Measurements from ENCODE around the gene GREM2.

The GREM2 gene

DNA sequence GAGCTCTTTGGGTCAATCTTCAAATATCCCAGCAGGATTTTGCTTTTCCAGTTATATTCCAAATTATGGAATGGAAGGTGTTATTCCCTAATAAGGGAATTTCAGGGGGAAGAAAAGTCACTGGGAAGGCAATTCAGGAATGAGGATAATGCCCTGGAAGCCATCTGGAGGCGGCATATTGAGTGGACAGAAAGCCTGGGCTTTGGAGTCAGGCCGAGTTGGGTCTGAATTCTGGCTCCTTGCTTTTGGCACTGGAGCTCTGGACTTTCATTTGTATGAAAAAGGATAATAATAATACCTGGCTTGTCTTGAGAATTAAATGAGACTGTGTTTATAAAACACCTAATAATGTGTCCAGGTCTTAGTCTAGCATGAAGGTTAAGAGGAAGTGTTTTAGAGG is 16.5 kb downstream of the GREM2 start:
- TF ChIP-seq TAF1 (IDR thresholded peaks at IDR 0.05; ENCODE audit: low read depth), result no peak
- TF ChIP-seq TCF12 (IDR thresholded peaks at IDR 0.05; ENCODE audit: low read depth), result no peak
- TF ChIP-seq NFIC (IDR thresholded peaks at IDR 0.05), result no peak
- no peak for TF ChIP-seq ZBTB7A (IDR thresholded peaks at IDR 0.05; ENCODE audit: low read depth)
- no peak for TF ChIP-seq EGR1 (IDR thresholded peaks at IDR 0.05)
- no peak for TF ChIP-seq CREB1 (IDR thresholded peaks at IDR 0.05; ENCODE audit: low read depth)
- TF ChIP-seq, protein P1, sequence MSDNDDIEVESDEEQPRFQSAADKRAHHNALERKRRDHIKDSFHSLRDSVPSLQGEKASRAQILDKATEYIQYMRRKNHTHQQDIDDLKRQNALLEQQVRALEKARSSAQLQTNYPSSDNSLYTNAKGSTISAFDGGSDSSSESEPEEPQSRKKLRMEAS (IDR thresholded peaks at IDR 0.05), result no peak
- no peak for TF ChIP-seq CEBPB (IDR thresholded peaks at IDR 0.05)

DNA sequence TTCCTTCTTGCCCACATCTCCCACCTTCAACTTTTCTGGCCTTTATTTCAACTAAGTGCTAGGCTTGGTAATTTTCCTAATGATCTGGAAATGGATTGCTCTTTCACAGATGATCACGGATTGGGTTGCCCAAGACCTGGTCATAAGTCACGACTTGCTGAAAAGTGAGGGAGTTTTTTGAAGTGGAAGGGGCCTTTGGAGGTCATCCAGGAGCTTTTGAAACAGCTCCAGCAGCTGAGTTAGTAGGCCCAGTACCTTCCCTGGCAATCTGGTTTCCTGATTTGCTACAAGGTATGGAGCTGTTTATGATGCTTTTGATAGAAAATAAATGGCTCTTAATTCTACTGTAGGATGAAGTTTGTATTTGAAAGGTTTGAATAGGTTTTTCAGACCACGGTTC is 20.4 kb downstream of the GREM2 start:
- TF ChIP-seq ZBTB7A (IDR thresholded peaks at IDR 0.05; ENCODE audit: low read depth), result no peak
- no peak for TF ChIP-seq YY1 (IDR thresholded peaks at IDR 0.05; ENCODE audit: low read depth)
- TF ChIP-seq EP300 (IDR thresholded peaks at IDR 0.05; ENCODE audit: borderline replicate concordance), result no peak
- no peak for TF ChIP-seq TCF12 (IDR thresholded peaks at IDR 0.05; ENCODE audit: low read depth)
- TF ChIP-seq TAF1 (IDR thresholded peaks at IDR 0.05; ENCODE audit: low read depth), result no peak
- TF ChIP-seq, protein P2, sequence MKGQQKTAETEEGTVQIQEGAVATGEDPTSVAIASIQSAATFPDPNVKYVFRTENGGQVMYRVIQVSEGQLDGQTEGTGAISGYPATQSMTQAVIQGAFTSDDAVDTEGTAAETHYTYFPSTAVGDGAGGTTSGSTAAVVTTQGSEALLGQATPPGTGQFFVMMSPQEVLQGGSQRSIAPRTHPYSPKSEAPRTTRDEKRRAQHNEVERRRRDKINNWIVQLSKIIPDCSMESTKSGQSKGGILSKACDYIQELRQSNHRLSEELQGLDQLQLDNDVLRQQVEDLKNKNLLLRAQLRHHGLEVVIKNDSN (IDR thresholded peaks at IDR 0.05), result no peak
- TF ChIP-seq EGR1 (IDR thresholded peaks at IDR 0.05), result no peak
- TF ChIP-seq, protein P3, sequence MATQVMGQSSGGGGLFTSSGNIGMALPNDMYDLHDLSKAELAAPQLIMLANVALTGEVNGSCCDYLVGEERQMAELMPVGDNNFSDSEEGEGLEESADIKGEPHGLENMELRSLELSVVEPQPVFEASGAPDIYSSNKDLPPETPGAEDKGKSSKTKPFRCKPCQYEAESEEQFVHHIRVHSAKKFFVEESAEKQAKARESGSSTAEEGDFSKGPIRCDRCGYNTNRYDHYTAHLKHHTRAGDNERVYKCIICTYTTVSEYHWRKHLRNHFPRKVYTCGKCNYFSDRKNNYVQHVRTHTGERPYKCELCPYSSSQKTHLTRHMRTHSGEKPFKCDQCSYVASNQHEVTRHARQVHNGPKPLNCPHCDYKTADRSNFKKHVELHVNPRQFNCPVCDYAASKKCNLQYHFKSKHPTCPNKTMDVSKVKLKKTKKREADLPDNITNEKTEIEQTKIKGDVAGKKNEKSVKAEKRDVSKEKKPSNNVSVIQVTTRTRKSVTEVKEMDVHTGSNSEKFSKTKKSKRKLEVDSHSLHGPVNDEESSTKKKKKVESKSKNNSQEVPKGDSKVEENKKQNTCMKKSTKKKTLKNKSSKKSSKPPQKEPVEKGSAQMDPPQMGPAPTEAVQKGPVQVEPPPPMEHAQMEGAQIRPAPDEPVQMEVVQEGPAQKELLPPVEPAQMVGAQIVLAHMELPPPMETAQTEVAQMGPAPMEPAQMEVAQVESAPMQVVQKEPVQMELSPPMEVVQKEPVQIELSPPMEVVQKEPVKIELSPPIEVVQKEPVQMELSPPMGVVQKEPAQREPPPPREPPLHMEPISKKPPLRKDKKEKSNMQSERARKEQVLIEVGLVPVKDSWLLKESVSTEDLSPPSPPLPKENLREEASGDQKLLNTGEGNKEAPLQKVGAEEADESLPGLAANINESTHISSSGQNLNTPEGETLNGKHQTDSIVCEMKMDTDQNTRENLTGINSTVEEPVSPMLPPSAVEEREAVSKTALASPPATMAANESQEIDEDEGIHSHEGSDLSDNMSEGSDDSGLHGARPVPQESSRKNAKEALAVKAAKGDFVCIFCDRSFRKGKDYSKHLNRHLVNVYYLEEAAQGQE (IDR thresholded peaks at IDR 0.05; ENCODE audit: low read depth), result no peak
- TF ChIP-seq TEAD4 (IDR thresholded peaks at IDR 0.05), result no peak

DNA sequence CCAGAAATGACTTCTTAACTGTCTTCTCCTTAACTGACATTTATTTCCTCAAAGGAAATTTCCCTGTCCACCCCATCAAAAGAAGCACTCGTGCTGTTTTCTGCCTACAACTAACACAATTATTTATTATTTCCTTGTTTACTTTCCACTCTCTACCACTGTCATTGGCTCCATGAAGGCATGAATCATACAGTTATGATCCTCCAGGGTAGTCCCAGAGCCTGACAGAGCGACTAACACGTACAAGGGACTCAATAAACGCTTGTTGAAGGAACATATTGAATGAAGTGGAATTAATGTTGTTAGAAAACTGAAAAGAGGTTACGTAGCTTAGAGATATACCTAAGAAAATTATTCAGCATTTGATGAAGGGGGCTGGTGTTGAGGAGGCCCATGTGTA is 20.9 kb downstream of the GREM2 start:
- TF ChIP-seq TAF1 (IDR thresholded peaks at IDR 0.05; ENCODE audit: low read depth) (no peak), NFIC (IDR thresholded peaks at IDR 0.05) (no peak), TCF12 (IDR thresholded peaks at IDR 0.05; ENCODE audit: low read depth) (no peak)
- TF ChIP-seq, protein P2 (IDR thresholded peaks at IDR 0.05), result no peak

DNA sequence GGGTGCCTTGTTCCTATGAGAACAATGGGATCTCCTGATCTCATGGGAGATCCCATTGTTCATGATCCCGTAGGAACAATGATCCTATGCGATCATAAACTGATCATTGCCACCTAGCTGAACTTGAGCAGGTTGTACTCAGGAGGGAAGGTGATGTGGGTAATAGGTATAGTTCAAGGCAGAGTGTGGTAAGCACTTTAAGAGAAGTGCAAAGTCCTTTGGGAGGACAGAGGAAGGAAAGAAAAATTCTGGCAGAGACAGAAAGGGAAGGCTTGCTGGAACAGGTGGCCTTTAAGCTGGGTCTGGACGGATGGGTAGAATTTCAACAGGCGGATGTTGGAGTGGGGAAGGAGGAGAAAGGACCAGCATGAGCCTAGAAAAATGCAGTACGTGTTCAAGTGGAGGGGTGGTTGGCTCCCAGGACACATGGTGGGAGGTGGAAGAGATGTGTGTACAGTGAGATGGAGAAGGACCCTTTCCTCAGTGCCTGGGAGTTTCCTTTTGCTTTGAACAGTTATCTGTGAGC is 22.3 kb downstream of the GREM2 start:
- TF ChIP-seq TCF12 (IDR thresholded peaks at IDR 0.05; ENCODE audit: low read depth) (no peak), TAF1 (IDR thresholded peaks at IDR 0.05; ENCODE audit: low read depth) (no peak), ZBTB7A (IDR thresholded peaks at IDR 0.05; ENCODE audit: low read depth) (no peak), RAD21 (IDR thresholded peaks at IDR 0.05; ENCODE audit: low read depth) (no peak), CREB1 (IDR thresholded peaks at IDR 0.05; ENCODE audit: low read depth) (no peak), EP300 (IDR thresholded peaks at IDR 0.05; ENCODE audit: borderline replicate concordance) (no peak), TEAD4 (IDR thresholded peaks at IDR 0.05) (no peak), FOXM1 (IDR thresholded peaks at IDR 0.05; ENCODE audit: borderline replicate concordance, low read depth) (no peak), EGR1 (IDR thresholded peaks at IDR 0.05) (no peak), YY1 (IDR thresholded peaks at IDR 0.05; ENCODE audit: low read depth) (no peak), NFIC (IDR thresholded peaks at IDR 0.05) (no peak), CEBPB (IDR thresholded peaks at IDR 0.05) (no peak)
- TF ChIP-seq, protein P2 (IDR thresholded peaks at IDR 0.05), result no peak
- TF ChIP-seq, protein P1 (IDR thresholded peaks at IDR 0.05), result no peak
- TF ChIP-seq, protein P3 (IDR thresholded peaks at IDR 0.05; ENCODE audit: low read depth), result no peak

DNA sequence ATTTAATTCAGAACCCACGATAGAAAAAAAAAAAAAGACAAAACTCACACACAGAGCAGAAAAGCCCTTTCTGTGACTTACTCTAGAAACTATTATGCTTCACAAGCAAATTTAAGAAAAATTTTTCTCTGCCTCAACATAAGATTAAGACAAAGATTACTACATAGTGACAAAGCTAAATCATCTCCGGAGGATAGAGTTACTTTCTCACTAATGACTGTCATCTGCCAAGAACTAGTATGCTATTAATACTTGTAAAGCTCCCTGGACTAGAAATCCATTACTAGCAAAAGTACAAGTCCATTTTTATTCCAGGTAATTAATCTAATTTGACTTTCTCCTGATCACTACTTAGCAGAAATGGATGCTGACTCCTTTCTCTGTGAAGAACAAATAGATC is 25.9 kb downstream of the GREM2 start:
- TF ChIP-seq, protein P2 (IDR thresholded peaks at IDR 0.05), result no peak
- TF ChIP-seq RAD21 (IDR thresholded peaks at IDR 0.05; ENCODE audit: low read depth), result no peak
- no peak for TF ChIP-seq YY1 (IDR thresholded peaks at IDR 0.05; ENCODE audit: low read depth)

DNA sequence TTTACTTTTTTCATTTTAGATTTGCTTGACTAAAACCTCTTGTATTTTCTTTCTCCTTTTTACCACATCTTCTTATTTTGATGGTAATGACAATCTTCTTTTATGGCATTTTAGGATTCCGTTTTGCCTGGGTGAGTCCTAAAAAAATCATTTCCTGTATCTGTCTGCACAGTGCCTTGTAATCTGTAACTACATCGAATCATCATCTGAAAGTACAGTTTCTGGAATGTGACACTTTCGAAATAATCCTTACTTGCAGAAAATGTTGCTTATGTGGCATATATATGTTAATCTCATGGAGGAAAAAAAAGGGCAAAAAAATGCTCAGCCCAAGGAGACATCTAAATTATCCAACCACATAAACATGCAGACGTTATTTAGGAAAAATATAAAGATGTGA is 29.0 kb downstream of the GREM2 start:
- TF ChIP-seq CREB1 (IDR thresholded peaks at IDR 0.05; ENCODE audit: low read depth) (no peak), EGR1 (IDR thresholded peaks at IDR 0.05) (no peak), TEAD4 (IDR thresholded peaks at IDR 0.05) (no peak), TCF12 (IDR thresholded peaks at IDR 0.05; ENCODE audit: low read depth) (no peak), TAF1 (IDR thresholded peaks at IDR 0.05; ENCODE audit: low read depth) (no peak), CEBPB (IDR thresholded peaks at IDR 0.05) (no peak), EP300 (IDR thresholded peaks at IDR 0.05; ENCODE audit: borderline replicate concordance) (no peak), FOXM1 (IDR thresholded peaks at IDR 0.05; ENCODE audit: borderline replicate concordance, low read depth) (no peak), ZBTB7A (IDR thresholded peaks at IDR 0.05; ENCODE audit: low read depth) (no peak), YY1 (IDR thresholded peaks at IDR 0.05; ENCODE audit: low read depth) (no peak), NFIC (IDR thresholded peaks at IDR 0.05) (no peak), RAD21 (IDR thresholded peaks at IDR 0.05; ENCODE audit: low read depth) (no peak)
- TF ChIP-seq, protein P2 (IDR thresholded peaks at IDR 0.05), result no peak
- TF ChIP-seq, protein P3 (IDR thresholded peaks at IDR 0.05; ENCODE audit: low read depth), result no peak
- TF ChIP-seq, protein P1 (IDR thresholded peaks at IDR 0.05), result no peak
